Kidney (tissue), 14 donors: ENCODE results near the gene KLHL40. TPM values are rescaled to one million over a fixed set of nuclear protein-coding genes. Genes with fewer than 3 reads are reported as not detected.

Source experiments
- DNase-seq, 5 donors: peaks; one replicate each; pipeline ENCODE4 v3.0.0-alpha.2; 2013 to 2020
- FAIRE-seq: peaks from 2 replicates; lab custom pipeline; 2012; peaks lifted over from hg19 to GRCh38; lab: Jason Lieb, UNC
- H3K27ac ChIP-seq, 2 donors: one replicate each; pipeline ENCODE4 v1.7.0; 2013; ENCODE audit warnings: low read depth in 2 of 2, low read length in 2 of 2, inconsistent platforms in 1 of 2
- H3K27me3 ChIP-seq: one replicate; pipeline ENCODE4 v1.7.1; 2013; ENCODE audit warnings: low read length, inconsistent platforms; ENCODE audit not compliant: control insufficient read depth, insufficient read depth
- H3K36me3 ChIP-seq, 3 donors: one replicate each; pipeline versions ENCODE4 v1.7.0 to v1.7.1; 2013; ENCODE audit warnings: low read length in 3 of 3, control low read depth in 1 of 3, inconsistent platforms in 1 of 3; ENCODE audit not compliant: insufficient read depth in 3 of 3, control insufficient read depth in 2 of 3
- H3K4me1 ChIP-seq, 3 donors: one replicate each; pipeline versions ENCODE4 v1.7.0 to v1.7.1; 2013; ENCODE audit warnings: low read length in 3 of 3, inconsistent platforms in 1 of 3, low read depth in 1 of 3; ENCODE audit not compliant: control insufficient read depth in 2 of 3, insufficient read depth in 2 of 3
- H3K4me3 ChIP-seq, 3 donors: one replicate each; pipeline versions ENCODE4 v1.7.0 to v1.8.1; 2013; ENCODE audit warnings: low read length in 3 of 3, control low read depth in 1 of 3, inconsistent platforms in 1 of 3
- H3K9ac ChIP-seq, 3 donors: one replicate each; pipeline versions ENCODE4 v1.7.0 to v1.7.1; 2013; ENCODE audit warnings: low read length in 3 of 3, control low read depth in 1 of 3, inconsistent platforms in 1 of 3
- H3K9me3 ChIP-seq, 3 donors: one replicate each; pipeline versions ENCODE4 v1.7.0 to v1.7.1; 2013; ENCODE audit warnings: low read length in 3 of 3, control low read depth in 1 of 3, inconsistent platforms in 1 of 3; ENCODE audit not compliant: control insufficient read depth in 2 of 3, insufficient read depth in 1 of 3
- CTCF ChIP-seq: IDR thresholded peaks from 3 replicates; pipeline ENCODE4 v1.5.1; 2012; ENCODE audit warnings: mild to moderate bottlenecking, moderate library complexity, borderline replicate concordance; ENCODE audit not compliant: insufficient read depth; ENCODE audit errors: extremely low read depth
- intact Hi-C: fragments of 100-400 bp; cut with DNase I; formaldehyde crosslinking; loops from one replicate; pipeline ENCODE4 v1.11.1; 2022
- polyA plus RNA-seq: library from polyadenylated mRNA; stranded (reverse); fragments of 350-450 nt; fragmentation: Illumina TruSeq; extraction: RNeasy Lipid Tissue Mini Kit (QIAGEN cat#74804); gene quantifications from one replicate; pipeline ENCODE4 v1.2.3, GENCODE V29; 2014; ENCODE audit warnings: low read depth, low replicate concordance; ENCODE audit not compliant: insufficient read depth
- total RNA-seq: library from RNA; stranded (reverse); fragmentation: NEBNext Ultra II Directional; extraction: Animal tissue kit (Norgen Biotek cat#: 25700); gene quantifications from one replicate; pipeline ENCODE4 v1.2.1, GENCODE V29; 2021
- donor health status: control.
- donor health status: control.
- donor health status: control.
- donor health status: control.
- donor health status: control.
- donor health status: DM: yes; HTN: yes; CAD: no.
- donor health status: Normal renal cell carcinoma (clear cell type).

Gene KLHL40
- total and polyA plus RNA-seq, 2 donors from 2014 or later = not detected

- Histone ChIP-seq H3K9ac (no peak overlapping the region), H3K27me3 (peaks cover 1% of the 10 kb centered on the region)
- FAIRE-seq = no peak
Observed at GRCh38 chr3:42680806-42681205, 4.5 kb upstream of the KLHL40 start.

GRCh38 chr3:42681361-42682038 is 3.8 kb upstream of the KLHL40 start:
- H3K4me3 ChIP-seq = no peak overlapping the region
- intact Hi-C loops = no loop called here
- H3K4me1 ChIP-seq = peaks cover 0 to 4% (median 0%) of the 10 kb centered on the region in 3 donors
- H3K36me3 ChIP-seq = no peaks in the 10 kb centered on the region
- H3K27ac ChIP-seq = no peak overlapping the region
- H3K27me3 ChIP-seq = peaks cover 8% of the 10 kb centered on the region
- H3K9me3 ChIP-seq = peaks cover 0 to 3% (median 0%) of the 10 kb centered on the region in 3 donors
- H3K9ac ChIP-seq = no peak overlapping the region
- DNase-seq = no peak
- TF ChIP-seq CTCF = no peak
- no peak for FAIRE-seq

More at GRCh38 chr3:42680806-42681205, 4.5 kb upstream of the KLHL40 start:
- Histone ChIP-seq H3K9me3 (peaks cover 0 to 3% (median 0%) of the 10 kb centered on the region in 3 donors), H3K4me3 (no peak overlapping the region), H3K27ac (no peak overlapping the region), H3K36me3 (no peaks in the 10 kb centered on the region), H3K4me1 (peaks cover 0 to 2% (median 0%) of the 10 kb centered on the region in 3 donors)
- DNase-seq = no peak
- TF ChIP-seq CTCF = no peak
- intact Hi-C loops = no loop called here

GRCh38 chr3:42682301-42683070 is 2.9 kb upstream of the KLHL40 start:
- Histone ChIP-seq H3K27ac (no peak overlapping the region), H3K4me1 (peaks cover 0 to 4% (median 0%) of the 10 kb centered on the region in 3 donors), H3K9me3 (no peaks in the 10 kb centered on the region), H3K4me3 (no peak overlapping the region), H3K9ac (no peak overlapping the region), H3K36me3 (no peaks in the 10 kb centered on the region), H3K27me3 (peaks cover 8% of the 10 kb centered on the region)
- DNase-seq (peak in 2 of 5 donors; percentile 8 to 46), FAIRE-seq (no peak)
- intact Hi-C loops = no loop called here
- TF ChIP-seq CTCF = no peak
